Common myeloid progenitor, CD34-positive (primary cell): ENCODE results near the gene DPYD.

Source experiments
- CTCF ChIA-PET: fragments of 350-600 bp; sonication (Branson Sonifier 250); formaldehyde crosslinking; loops from one replicate; lab custom pipeline; 2021; ENCODE audit warnings: antibody characterized with exemption; lab: Charles Lee
- POLR2A ChIA-PET: fragments of 350-600 bp; sonication (Branson Sonifier 250); formaldehyde crosslinking; loops from one replicate; lab custom pipeline; 2021; ENCODE audit warnings: antibody characterized with exemption; lab: Charles Lee
- DNase-seq, 3 donors: peaks; one replicate each; pipeline versions ENCODE4 v3.0.0 to v3.0.0-alpha.2; 2013
- H3K27ac ChIP-seq, 2 experiments: 1 replicate in 1 of 2; 2 replicates in 1 of 2; pipeline ENCODE4 v1.7.0; 2013; ENCODE audit warnings: inconsistent platforms in 2 of 2, low read length in 2 of 2, mild to moderate bottlenecking in 2 of 2, low read depth in 1 of 2, moderate library complexity in 1 of 2; ENCODE audit not compliant: severe bottlenecking in 2 of 2, insufficient read depth in 1 of 2, poor library complexity in 1 of 2
- H3K27me3 ChIP-seq, 5 experiments: replicated peaks in 2 of 5; 1 replicate in 3 of 5; 2 replicates in 2 of 5; pipeline versions ENCODE4 v1.6.1 to v1.7.0; 2013; ENCODE audit warnings: low read length in 4 of 5, mild to moderate bottlenecking in 2 of 5, moderate library complexity in 2 of 5, inconsistent platforms in 1 of 5; ENCODE audit not compliant: insufficient read depth in 5 of 5, control insufficient read depth in 4 of 5
- H3K36me3 ChIP-seq, 4 experiments: 1 replicate in 2 of 4; 2 replicates in 2 of 4; pipeline versions ENCODE4 v1.6.1 to v1.7.0; 2013; ENCODE audit warnings: low read length in 3 of 4, control low read depth in 1 of 4, mild to moderate bottlenecking in 1 of 4; ENCODE audit not compliant: control insufficient read depth in 4 of 4, insufficient read depth in 4 of 4
- H3K4me1 ChIP-seq, 4 experiments: 1 replicate in 3 of 4; 2 replicates in 1 of 4; pipeline versions ENCODE4 v1.6.1 to v1.7.1; 2013; ENCODE audit warnings: low read length in 3 of 4, mild to moderate bottlenecking in 3 of 4, control low read depth in 1 of 4, inconsistent platforms in 1 of 4, moderate library complexity in 1 of 4; ENCODE audit not compliant: control insufficient read depth in 4 of 4, insufficient read depth in 4 of 4; ENCODE audit errors: control extremely low read depth in 1 of 4
- H3K4me3 ChIP-seq, 7 experiments: 1 replicate in 4 of 7; 2 replicates in 3 of 7; pipeline versions ENCODE4 v1.5.1 to v1.7.0; 2013; ENCODE audit warnings: mild to moderate bottlenecking in 7 of 7, low read length in 6 of 7, moderate library complexity in 6 of 7, inconsistent platforms in 2 of 7, low read depth in 2 of 7, control low read depth in 1 of 7; ENCODE audit not compliant: insufficient read depth in 4 of 7, control insufficient read depth in 1 of 7; ENCODE audit errors: extremely low read depth in 1 of 7
- H3K9me3 ChIP-seq, 5 experiments: 1 replicate in 4 of 5; 2 replicates in 1 of 5; pipeline versions ENCODE4 v1.6.1 to v1.7.1; 2013; ENCODE audit warnings: low read length in 4 of 5, mild to moderate bottlenecking in 2 of 5, inconsistent platforms in 1 of 5, low read depth in 1 of 5, moderate library complexity in 1 of 5; ENCODE audit not compliant: control insufficient read depth in 4 of 5, insufficient read depth in 2 of 5; ENCODE audit errors: control extremely low read depth in 1 of 5
- WGBS: methylation state at CpG from one replicate; pipeline ENCODE4 v1.1.5; 2013; ENCODE audit not compliant: insufficient coverage; 5-methylcytosine and 5-hydroxymethylcytosine counted together

The DPYD gene

GRCh38 chr1:97499667-97500066, 421.2 kb downstream of the DPYD start:
- no peak overlapping the region for H3K4me3 ChIP-seq
- no peaks in the 10 kb centered on the region for H3K9me3 ChIP-seq
- H3K27me3 ChIP-seq = no peaks in the 10 kb centered on the region
- no peak for DNase-seq
- no peaks in the 10 kb centered on the region for H3K4me1 ChIP-seq
- peaks cover 0 to 9% (median 0%) of the 10 kb centered on the region in 4 experiments for H3K36me3 ChIP-seq
- no peak overlapping the region for H3K27ac ChIP-seq
- POLR2A ChIA-PET = no interaction called here
- CTCF ChIA-PET = no interaction called here

- Histone ChIP-seq H3K36me3 (no peaks in the 10 kb centered on the region), H3K27ac (no peak overlapping the region), H3K27me3 (no peaks in the 10 kb centered on the region), H3K4me3 (no peak overlapping the region), H3K4me1 (peaks cover 0 to 2% (median 0%) of the 10 kb centered on the region in 4 experiments), H3K9me3 (no peaks in the 10 kb centered on the region)
- ChIA-PET POLR2A (no interaction called here), CTCF (interaction anchor here (1.0 kb wide), 1 partner anchor 11 kb away, joined by 3 read pairs; no protein-coding TSS in a partner anchor)
- DNase-seq = peak in 2 of 3 donors; percentile 49 to 55
- no CpG with 5 or more reads among the region's 2 CpGs for WGBS
These were observed 431.0 kb downstream of the DPYD start for GRCh38 chr1:97489834-97490233.

DNA sequence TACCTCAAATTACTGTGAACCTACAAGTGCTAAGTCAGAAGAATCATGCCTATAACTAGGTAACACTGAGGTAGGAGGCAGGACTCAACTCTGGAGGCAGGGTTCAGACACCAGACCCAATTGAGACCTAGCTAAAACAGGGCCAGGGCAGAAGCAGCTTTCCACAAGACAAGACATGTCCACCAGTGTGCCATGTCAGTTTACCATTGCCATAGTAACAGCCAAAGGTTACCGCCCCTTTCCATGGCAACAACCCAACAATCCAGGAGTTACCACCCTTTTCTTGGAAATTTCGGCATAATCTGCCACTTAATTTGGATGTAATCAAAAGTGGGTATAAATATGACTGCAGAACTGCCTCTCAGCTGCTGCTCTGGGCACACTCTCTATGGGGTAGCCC, 432.3 kb downstream of the DPYD start:
- no peak overlapping the region for H3K4me3 ChIP-seq
- no peak overlapping the region for H3K27ac ChIP-seq
- POLR2A ChIA-PET = no interaction called here
- no peaks in the 10 kb centered on the region for H3K36me3 ChIP-seq
- no peaks in the 10 kb centered on the region for H3K27me3 ChIP-seq
- no peak for DNase-seq
- WGBS = no CpG with 5 or more reads among the region's 2 CpGs
- peaks cover 0 to 2% (median 0%) of the 10 kb centered on the region in 4 experiments for H3K4me1 ChIP-seq
- H3K9me3 ChIP-seq = no peaks in the 10 kb centered on the region
- CTCF ChIA-PET = no interaction called here

DNA sequence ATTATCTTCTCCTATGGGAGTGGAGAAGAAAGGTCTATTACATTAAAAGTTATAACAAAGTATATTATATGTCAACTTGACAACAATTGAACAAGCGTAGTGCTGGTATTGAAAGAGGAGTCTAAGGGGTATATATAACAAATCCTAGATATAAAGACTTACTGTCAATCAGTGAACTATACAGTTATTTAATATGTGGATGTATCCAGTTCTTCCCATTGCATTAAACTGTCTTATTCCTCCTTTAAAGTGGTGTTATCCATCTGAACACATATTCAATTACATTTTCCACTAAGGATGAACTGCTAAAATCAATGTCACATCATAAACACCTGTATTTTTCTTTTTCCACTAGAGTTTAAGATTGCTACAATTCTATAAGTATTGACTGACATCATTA, 438.8 kb downstream of the DPYD start:
- Histone ChIP-seq H3K4me3 (no peak overlapping the region), H3K27ac (no peak overlapping the region), H3K36me3 (peaks cover 0 to 15% (median 0%) of the 10 kb centered on the region in 4 experiments), H3K27me3 (no peaks in the 10 kb centered on the region), H3K4me1 (no peaks in the 10 kb centered on the region), H3K9me3 (peaks cover 0 to 13% (median 2%) of the 10 kb centered on the region in 5 experiments)
- no CpG with 5 or more reads among the region's 1 CpG for WGBS
- CTCF ChIA-PET = no interaction called here
- DNase-seq = no peak
- POLR2A ChIA-PET = no interaction called here

DNA sequence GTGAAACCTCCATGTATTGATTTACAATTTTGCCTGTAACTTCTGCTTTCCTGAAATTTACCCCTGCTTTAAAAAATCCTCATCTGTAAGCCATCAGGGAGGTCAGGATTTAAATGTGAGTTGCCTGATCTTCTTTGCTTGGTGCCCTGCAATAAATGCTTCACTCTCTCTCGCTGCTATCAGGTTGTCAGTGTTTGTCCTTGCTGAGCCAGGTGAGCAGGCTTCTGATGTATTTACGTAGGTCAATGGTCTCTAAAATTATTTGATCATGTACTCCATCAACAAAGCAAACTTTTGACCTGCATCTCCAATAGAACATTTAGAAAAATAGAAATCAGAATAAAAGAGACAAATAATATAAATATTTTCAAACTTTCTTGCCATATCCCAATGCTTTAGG, 453.4 kb downstream of the DPYD start:
- DNase-seq = no peak
- WGBS = 100% methylated on average over 1 of the region's 2 CpGs
- no peaks in the 10 kb centered on the region for H3K27me3 ChIP-seq
- ChIA-PET POLR2A (no interaction called here), CTCF (no interaction called here)
- H3K36me3 ChIP-seq = peaks cover 0 to 9% (median 2%) of the 10 kb centered on the region in 4 experiments
- no peak overlapping the region for H3K4me3 ChIP-seq
- peaks cover 0 to 16% (median 7%) of the 10 kb centered on the region in 5 experiments for H3K9me3 ChIP-seq
- no peaks in the 10 kb centered on the region for H3K4me1 ChIP-seq
- no peak overlapping the region for H3K27ac ChIP-seq

GRCh38 chr1:97464305-97464704, 456.5 kb downstream of the DPYD start:
- H3K27me3 ChIP-seq = no peaks in the 10 kb centered on the region
- H3K36me3 ChIP-seq = peaks cover 0 to 11% (median 3%) of the 10 kb centered on the region in 4 experiments
- no peak overlapping the region for H3K4me3 ChIP-seq
- DNase-seq = no peak
- ChIA-PET CTCF (no interaction called here), POLR2A (no interaction called here)
- peaks cover 0 to 16% (median 7%) of the 10 kb centered on the region in 5 experiments for H3K9me3 ChIP-seq
- H3K4me1 ChIP-seq = no peaks in the 10 kb centered on the region
- H3K27ac ChIP-seq = no peak overlapping the region
- 100% methylated on average over 5 of the region's 5 CpGs for WGBS

- H3K4me3 ChIP-seq = no peak overlapping the region
- no peaks in the 10 kb centered on the region for H3K27me3 ChIP-seq
- no peak overlapping the region for H3K27ac ChIP-seq
- peaks cover 0 to 13% (median 7%) of the 10 kb centered on the region in 5 experiments for H3K9me3 ChIP-seq
- ChIA-PET CTCF (interaction anchor here (1.5 kb wide), 1 partner anchor 19 kb away, joined by 4 read pairs; no protein-coding TSS in a partner anchor), POLR2A (no interaction called here)
- H3K4me1 ChIP-seq = no peaks in the 10 kb centered on the region
- no peak for DNase-seq
- H3K36me3 ChIP-seq = peaks cover 0 to 16% (median 3%) of the 10 kb centered on the region in 4 experiments
These were observed 459.1 kb downstream of the DPYD start for GRCh38 chr1:97461782-97462181.
